ENCODE data around the gene GPC5.

DNA sequence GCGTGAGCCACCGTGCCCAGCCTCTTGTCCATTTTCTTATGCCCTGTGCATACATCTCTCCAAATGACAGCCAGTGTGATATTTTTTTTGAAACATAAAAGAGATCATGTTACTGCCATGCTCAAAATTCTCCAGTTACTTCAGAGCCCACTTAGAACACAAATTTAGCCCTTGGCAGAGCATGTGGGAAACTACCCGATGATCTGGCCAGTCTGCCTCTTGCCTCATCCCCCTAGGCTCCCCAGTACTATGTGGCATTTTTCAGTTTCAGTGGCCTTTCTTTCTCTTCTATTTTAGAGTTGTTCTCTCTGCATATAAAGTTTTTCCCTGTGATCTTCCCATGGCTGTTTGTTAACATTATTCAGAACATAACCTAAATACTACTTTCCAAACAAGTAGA, 323.0 kb downstream of the GPC5 start:
- TF ChIP-seq, protein P1, sequence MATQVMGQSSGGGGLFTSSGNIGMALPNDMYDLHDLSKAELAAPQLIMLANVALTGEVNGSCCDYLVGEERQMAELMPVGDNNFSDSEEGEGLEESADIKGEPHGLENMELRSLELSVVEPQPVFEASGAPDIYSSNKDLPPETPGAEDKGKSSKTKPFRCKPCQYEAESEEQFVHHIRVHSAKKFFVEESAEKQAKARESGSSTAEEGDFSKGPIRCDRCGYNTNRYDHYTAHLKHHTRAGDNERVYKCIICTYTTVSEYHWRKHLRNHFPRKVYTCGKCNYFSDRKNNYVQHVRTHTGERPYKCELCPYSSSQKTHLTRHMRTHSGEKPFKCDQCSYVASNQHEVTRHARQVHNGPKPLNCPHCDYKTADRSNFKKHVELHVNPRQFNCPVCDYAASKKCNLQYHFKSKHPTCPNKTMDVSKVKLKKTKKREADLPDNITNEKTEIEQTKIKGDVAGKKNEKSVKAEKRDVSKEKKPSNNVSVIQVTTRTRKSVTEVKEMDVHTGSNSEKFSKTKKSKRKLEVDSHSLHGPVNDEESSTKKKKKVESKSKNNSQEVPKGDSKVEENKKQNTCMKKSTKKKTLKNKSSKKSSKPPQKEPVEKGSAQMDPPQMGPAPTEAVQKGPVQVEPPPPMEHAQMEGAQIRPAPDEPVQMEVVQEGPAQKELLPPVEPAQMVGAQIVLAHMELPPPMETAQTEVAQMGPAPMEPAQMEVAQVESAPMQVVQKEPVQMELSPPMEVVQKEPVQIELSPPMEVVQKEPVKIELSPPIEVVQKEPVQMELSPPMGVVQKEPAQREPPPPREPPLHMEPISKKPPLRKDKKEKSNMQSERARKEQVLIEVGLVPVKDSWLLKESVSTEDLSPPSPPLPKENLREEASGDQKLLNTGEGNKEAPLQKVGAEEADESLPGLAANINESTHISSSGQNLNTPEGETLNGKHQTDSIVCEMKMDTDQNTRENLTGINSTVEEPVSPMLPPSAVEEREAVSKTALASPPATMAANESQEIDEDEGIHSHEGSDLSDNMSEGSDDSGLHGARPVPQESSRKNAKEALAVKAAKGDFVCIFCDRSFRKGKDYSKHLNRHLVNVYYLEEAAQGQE (tag by site-specific recombination; IDR thresholded peaks at IDR 0.05) = no peak
- TF ChIP-seq, protein P2, sequence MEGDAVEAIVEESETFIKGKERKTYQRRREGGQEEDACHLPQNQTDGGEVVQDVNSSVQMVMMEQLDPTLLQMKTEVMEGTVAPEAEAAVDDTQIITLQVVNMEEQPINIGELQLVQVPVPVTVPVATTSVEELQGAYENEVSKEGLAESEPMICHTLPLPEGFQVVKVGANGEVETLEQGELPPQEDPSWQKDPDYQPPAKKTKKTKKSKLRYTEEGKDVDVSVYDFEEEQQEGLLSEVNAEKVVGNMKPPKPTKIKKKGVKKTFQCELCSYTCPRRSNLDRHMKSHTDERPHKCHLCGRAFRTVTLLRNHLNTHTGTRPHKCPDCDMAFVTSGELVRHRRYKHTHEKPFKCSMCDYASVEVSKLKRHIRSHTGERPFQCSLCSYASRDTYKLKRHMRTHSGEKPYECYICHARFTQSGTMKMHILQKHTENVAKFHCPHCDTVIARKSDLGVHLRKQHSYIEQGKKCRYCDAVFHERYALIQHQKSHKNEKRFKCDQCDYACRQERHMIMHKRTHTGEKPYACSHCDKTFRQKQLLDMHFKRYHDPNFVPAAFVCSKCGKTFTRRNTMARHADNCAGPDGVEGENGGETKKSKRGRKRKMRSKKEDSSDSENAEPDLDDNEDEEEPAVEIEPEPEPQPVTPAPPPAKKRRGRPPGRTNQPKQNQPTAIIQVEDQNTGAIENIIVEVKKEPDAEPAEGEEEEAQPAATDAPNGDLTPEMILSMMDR (tag by site-specific recombination; IDR thresholded peaks at IDR 0.05) = no peak
- no peak for TF ChIP-seq ZNF391 (tag by site-specific recombination; IDR thresholded peaks at IDR 0.05; ENCODE audit: borderline replicate concordance, low read depth)
- TF ChIP-seq ZNF747 (tag by site-specific recombination; IDR thresholded peaks at IDR 0.05) = no peak
- no peak for TF ChIP-seq ZSCAN30 (tag by site-specific recombination; IDR thresholded peaks at IDR 0.05)
- no peak for TF ChIP-seq ZNF19 (tag by site-specific recombination; IDR thresholded peaks at IDR 0.05; ENCODE audit: low read depth)
- no peak for TF ChIP-seq ZNF302 (tag by site-specific recombination; IDR thresholded peaks at IDR 0.05; ENCODE audit: low read depth)
- TF ChIP-seq ZNF274 (IDR thresholded peaks at IDR 0.05; ENCODE audit: low read length) = no peak
- no peak for TF ChIP-seq ZNF274 (tag by site-specific recombination; IDR thresholded peaks at IDR 0.05; ENCODE audit: borderline replicate concordance)
- no peak for TF ChIP-seq ZFP37 (tag by site-specific recombination; IDR thresholded peaks at IDR 0.05)
- TF ChIP-seq, protein P3, sequence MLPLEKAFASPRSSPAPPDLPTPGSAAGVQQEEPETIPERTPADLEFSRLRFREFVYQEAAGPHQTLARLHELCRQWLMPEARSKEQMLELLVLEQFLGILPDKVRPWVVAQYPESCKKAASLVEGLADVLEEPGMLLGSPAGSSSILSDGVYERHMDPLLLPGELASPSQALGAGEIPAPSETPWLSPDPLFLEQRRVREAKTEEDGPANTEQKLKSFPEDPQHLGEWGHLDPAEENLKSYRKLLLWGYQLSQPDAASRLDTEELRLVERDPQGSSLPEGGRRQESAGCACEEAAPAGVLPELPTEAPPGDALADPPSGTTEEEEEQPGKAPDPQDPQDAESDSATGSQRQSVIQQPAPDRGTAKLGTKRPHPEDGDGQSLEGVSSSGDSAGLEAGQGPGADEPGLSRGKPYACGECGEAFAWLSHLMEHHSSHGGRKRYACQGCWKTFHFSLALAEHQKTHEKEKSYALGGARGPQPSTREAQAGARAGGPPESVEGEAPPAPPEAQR (tag by site-specific recombination; IDR thresholded peaks at IDR 0.05) = no peak

Data from HEK293 (cell line).